Measurements from ENCODE around the gene TBC1D13.
"Not testable (repeated sequence)": the region's sequence is repeated elsewhere in the genome, so short reads cannot be mapped to it uniquely, and the experiment has no call there.

TBC1D13 gene

GRCh38 chr9:128785427-128785826, 1.6 kb upstream of the TBC1D13 start:
- no peak for DNase-seq

- DNase-seq: no peak
Measured at GRCh38 chr9:128787659-128788058, 606 bp downstream of the TBC1D13 start.

DNA sequence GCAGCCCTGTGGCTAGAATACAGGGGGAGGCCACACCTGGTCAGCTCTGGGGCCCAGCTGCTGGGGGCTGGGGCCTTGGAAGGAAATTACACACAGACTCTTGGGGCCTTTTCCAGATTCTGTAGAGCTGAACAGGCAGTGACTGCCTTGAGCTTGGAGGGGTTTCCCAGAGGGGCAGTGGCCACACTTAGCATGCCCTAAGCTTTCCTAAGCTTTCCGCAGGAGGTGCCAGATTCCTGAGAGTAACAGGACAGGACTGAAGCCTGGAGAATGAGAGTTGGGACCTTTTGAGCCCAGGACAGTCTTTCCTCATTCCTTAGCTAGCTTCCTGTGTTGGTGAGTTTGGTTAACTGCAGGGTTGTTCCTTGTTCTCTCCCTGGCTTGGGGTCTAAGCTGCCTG, 1.4 kb downstream of the TBC1D13 start:
- DNase-seq: no peak

- no peak for DNase-seq
Measured at GRCh38 chr9:128790536-128790935, 3.5 kb downstream of the TBC1D13 start.

- DNase-seq: no peak
Measured at GRCh38 chr9:128792134-128792533, 5.1 kb downstream of the TBC1D13 start.

GRCh38 chr9:128792978-128793686, 6.1 kb downstream of the TBC1D13 start:
- DNase-seq: no peak

GRCh38 chr9:128794961-128795360, 7.9 kb downstream of the TBC1D13 start:
- DNase-seq: not testable (repeated sequence)

GRCh38 chr9:128798896-128799295, 11.8 kb downstream of the TBC1D13 start:
- no peak for DNase-seq

DNA sequence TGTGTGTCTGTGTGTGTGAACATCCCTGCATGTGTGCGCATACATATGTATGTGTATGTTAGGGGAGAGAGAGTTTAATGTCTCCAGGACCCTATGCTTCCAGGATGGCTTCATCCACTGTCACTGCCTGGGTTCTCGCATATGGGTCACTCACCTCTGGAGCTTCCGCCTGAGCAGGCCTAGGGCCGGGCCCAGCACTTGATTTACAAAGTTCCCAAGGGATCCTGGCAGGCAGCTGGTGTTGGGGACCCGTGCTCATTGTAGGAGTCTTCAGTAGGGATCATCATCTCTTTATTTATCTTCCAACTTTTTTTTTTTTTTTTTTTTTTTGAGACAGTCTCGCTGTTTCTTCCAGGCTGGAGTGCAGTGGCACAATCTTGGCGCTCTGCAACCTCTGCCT, 13.0 kb downstream of the TBC1D13 start:
- no peak for DNase-seq

DNA sequence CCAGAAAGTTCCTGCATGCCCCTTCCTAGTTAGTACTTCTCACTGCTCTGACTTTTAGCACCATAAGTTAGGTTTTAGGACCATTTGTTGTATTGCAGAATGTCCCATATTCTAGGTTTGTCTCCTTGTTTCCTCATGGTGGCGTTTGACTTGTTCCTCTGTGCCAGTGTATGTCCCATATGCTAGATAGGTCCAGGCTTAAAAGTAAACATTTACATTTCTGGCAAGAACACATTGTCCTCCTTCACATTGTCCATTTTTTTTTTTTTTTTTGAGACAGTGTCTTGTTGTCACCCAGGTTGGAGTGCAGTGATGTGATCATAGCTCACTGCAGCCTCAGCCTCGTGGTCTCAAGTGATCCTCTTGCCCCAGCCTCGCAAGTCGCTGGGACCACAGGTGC, 15.4 kb downstream of the TBC1D13 start:
- no peak for DNase-seq

GRCh38 chr9:128805661-128806060, 18.6 kb downstream of the TBC1D13 start:
- no peak for DNase-seq

DNA sequence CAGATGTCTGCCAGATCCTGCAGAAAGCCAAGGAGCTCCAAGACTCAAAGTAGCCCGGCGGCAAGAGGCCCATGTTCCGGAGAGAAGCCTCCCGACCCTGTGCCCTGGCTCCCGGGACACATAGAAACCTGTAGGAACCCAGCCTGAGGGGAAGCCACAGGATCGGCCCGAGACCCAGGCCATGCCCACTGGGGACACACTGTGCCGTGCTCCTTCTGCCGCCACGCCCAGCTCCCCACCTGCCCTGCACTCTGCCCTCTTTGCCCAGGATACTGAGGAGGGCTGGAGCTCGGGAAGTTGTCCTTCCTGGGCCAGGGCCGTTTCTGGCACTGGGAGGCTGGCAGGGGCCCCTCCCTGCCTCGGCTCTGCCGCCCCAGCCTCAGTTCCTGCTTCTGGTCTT, 20.8 kb downstream of the TBC1D13 start:
- DNase-seq: no peak

- no peak for DNase-seq
Measured at GRCh38 chr9:128808543-128808942, 21.5 kb downstream of the TBC1D13 start.

DNA sequence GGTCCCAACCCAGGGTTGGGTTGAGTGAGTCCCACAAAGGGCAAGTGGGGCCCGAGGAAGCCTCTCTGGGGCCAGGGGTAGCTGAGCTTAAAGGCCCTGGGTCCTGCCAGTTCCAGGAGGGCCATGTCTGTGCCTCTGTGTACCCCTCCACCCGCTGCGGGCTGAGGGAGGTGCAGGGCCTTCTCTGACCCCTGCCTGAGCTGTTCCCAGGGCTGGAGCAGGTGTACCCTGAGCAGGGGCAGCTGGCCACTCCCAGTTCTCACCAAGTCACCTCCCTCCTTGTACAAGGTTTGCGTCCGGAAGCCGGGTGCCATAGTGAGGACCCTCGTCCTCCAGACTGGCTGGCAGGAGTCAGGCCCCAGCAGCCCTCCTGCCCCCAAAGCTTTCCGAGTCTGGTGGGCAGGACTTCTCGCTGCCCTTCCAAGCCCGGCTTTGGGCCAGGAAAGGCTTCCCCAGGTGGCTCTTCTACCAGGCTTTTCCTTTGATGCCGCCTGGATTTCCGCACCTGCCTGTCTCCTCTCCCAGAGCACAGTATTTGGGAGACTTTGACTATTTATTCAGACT, 22.1 kb downstream of the TBC1D13 start:
- no peak for DNase-seq

DNA sequence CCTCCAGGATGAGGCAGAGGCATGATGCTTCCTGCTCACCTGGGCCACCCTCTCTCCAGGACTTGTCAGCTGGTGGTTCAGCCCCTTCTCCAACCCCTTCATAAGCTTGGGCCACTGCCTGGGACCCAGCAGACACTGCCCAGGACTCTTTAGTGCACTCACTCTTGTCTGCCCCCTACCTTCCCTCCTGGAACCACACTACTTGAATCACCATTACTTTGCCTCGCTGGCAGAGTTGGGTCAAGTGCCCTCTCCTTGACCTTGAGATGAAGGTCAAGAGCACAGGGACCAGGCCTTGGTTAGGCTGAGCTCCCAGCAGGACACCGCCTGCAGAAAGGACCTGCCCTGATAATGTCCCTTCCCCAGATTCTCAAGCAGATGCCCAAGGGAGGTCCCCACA, 22.8 kb downstream of the TBC1D13 start:
- no peak for DNase-seq

DNA sequence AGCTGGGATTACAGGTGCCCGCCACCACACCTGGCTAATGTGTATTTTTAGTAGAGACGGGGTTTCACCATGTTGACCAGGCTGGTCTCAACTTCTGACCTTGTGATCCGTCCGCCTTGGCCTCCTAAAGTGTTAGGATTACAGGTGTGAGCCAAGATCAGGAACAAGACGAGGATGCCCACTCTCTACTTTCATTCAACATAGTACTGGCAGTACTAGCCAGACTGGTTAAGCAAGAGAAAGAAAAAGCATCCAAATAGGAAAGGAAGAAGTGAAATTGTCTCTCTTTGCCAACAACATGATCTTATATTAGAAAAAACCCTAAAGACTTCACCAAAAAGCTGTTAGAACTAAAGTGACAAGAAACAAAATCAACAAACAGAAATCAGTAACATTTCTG, 23.8 kb downstream of the TBC1D13 start:
- no peak for DNase-seq

DNA sequence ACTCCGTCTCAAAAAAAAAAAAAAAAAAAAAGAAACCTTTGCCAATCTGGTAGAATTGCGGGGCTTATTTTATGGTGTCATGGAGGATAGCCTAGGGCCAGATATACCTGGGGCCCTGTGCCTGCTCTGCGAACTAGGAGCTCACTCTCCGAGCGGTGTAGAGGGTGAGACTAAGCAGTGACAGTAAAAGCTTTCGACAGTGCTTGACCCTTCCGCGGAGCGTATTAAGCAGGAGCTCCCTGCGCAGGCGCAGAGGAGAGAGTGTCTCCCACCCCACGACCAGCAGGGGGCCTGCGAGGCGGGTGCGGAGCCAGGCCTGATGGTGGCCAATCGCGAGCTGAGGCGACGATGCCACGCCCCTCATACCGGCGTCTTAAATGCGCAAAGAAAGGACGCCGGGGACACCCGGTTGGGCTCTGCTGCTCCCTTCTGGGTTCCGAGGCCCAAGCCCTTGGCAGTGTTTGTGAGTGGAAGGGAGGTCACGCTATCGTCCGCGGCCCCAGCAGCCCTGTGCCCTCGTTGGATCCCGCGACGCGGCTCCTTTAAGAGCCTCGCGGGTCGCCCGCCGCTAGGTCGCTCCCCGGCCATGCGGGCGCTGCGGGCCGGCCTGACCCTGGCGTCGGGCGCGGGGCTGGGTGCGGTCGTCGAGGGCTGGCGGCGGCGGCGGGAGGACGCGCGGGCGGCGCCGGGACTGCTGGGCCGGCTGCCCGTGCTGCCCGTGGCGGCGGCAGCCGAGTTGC, 31.2 kb downstream of the TBC1D13 start, which contains the start of gene ENDOG:
TSS of gene ENDOG (plus strand) at position 402 of the 740 bp plus-strand sequence. CDS start at position 587, 185 bp downstream.
- DNase-seq: peak; percentile 69

- DNase-seq: no peak
Measured at GRCh38 chr9:128818839-128819715, 32.0 kb downstream of the TBC1D13 start.

- no peak for DNase-seq
Measured at GRCh38 chr9:128819716-128820664, 32.9 kb downstream of the TBC1D13 start.

GRCh38 chr9:128820665-128821583, 33.9 kb downstream of the TBC1D13 start:
- no peak for DNase-seq

All from GOT3 (cell line).